NCI-H446 treated with DMSO at 0.1 percent for 48 hours (cell line): Measurements from ENCODE around the gene PMEL.
"Not testable (repeated sequence)": the region's sequence is repeated elsewhere in the genome, so short reads cannot be mapped to it uniquely, and the experiment has no call there.

Source experiments
- DNase-seq: peaks from one replicate; lab custom pipeline; 2025; lab: John Stamatoyannopoulos, UW

Gene PMEL

GRCh38 chr12:55922126-55922525 is 43.7 kb downstream of the PMEL start:
- no peak for DNase-seq

GRCh38 chr12:55919032-55919431 is 46.8 kb downstream of the PMEL start:
- DNase-seq = not testable (repeated sequence)

- no peak for DNase-seq
These were observed 50.4 kb downstream of the PMEL start for GRCh38 chr12:55915482-55915859.

GRCh38 chr12:55912908-55913307 is 52.9 kb downstream of the PMEL start:
- no peak for DNase-seq

- DNase-seq = no peak
These were observed 56.3 kb downstream of the PMEL start for GRCh38 chr12:55909513-55909884.

- DNase-seq = no peak
These were observed 56.9 kb downstream of the PMEL start for GRCh38 chr12:55908726-55909512.

- DNase-seq = no peak
These were observed 59.8 kb downstream of the PMEL start for GRCh38 chr12:55906056-55906455.
